COLO829 (cell line): ENCODE results near the gene DPAGT1.
A peak's percentile ranks its signal among the peaks of the same experiment; 100 is the strongest.
"Not testable (repeated sequence)": the region's sequence is repeated elsewhere in the genome, so short reads cannot be mapped to it uniquely, and the experiment has no call there.

Experiments
- DNase-seq: peaks from one replicate; pipeline ENCODE4 v3.0.0; 2012; ENCODE audit warnings: low spot score

The DPAGT1 gene

DNA sequence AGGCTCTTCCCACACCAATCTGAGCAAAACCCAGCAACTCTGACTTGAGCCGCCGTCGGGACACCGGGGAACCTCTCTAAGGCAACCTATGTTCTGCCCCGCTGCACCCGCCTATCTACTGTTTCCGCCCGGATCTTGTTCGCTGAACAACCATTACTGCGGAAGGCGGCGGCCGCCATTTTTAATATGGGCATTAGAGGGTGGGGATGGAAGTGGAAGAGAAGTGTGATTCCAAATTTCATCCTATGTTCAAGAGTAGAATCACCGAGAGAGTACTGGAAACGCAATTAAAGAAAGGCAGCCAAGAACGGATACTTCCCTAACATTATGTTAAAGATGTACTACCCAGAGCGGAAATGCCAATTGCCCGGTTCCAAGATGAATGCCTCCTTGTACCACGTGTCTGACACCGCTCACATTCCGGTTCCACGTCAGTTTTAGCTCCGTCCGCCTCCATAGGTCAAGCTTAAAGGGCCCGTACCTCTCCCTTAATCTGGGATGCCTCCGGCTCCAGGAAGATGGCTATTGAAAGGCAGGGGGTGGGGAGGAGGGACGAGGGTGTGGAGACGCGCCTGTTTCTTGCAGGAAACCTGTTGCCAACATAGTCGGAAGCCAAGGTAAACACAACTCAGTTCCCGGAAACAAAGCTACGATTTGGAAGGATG lies at the start of gene DPAGT1:
DPAGT1 (minus strand) TSS at position 95 of the 665 bp plus-strand sequence. CDS start 198 bp downstream, outside the sequence.
- DNase-seq, result peak; percentile 84

DNA sequence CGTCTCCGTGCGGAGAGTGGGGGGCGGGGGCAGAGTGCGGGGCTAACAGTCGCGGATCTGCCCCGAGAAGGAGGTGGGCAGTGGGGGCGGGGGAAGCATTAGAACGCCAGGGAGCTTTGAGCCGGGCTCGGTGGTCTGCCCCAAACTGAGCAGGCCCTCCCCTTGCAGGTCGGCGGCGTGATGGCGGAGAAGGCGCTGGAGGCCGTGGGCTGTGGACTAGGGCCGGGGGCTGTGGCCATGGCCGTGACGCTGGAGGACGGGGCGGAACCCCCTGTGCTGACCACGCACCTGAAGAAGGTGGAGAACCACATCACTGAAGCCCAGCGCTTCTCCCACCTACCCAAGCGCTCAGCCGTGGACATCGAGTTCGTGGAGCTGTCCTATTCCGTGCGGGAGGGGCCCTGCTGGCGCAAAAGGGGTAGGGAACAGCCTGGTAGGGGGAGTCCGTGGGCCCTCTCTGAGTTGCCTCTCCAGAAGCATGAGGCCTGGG lies 48.2 kb upstream of the DPAGT1 start:
- DNase-seq, result no peak

DNA sequence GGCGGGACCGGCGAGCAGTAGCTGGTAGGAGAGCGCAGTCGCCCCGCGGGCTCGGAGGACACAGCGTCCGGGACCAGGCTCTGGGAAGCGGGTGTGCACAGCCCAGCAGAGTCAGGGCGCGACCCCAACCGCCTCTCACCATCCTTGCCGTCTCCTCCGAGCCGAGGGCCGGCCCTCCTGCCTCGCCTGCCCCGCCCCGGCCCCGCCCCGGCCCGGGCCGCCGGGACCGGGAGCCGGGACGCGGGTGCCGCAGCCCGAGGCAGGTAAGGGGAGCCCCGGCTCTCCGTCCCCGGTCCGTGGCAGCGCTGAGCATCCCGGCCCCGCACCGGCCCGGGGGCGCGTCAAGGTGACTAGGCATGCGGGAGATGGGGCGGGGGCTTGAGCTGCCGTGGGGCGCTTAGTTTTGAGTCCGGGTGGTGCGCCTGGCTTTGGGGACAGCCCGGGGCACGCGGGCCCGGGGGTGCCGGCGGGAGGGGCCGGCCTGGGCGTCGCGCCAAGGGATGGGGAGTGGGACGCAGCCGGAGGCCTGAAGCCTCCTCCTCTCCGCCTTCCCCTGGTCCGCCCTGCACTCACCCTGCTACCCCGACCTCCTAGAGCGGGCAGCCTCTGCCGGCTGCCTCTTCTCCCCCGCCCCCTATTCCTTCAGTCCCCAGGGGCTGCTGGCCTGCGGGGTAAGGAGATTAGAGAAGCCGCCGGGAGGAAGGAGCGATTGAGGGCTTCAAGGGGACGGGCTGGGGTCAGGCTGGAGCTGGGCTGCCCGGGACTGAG lies 47.5 kb upstream of the DPAGT1 start, which contains the start of gene ABCG4:
ABCG4 (plus strand) TSS at position 35 of the 768 bp plus-strand sequence. CDS start 914 bp downstream, outside the sequence.
- no peak for DNase-seq

- no peak for DNase-seq
These were observed 47.0 kb upstream of the DPAGT1 start for GRCh38 chr11:119148720-119149017.

GRCh38 chr11:119147604-119148333 lies 46.1 kb upstream of the DPAGT1 start:
- DNase-seq, result no peak

GRCh38 chr11:119145551-119145950 lies 43.9 kb upstream of the DPAGT1 start:
- DNase-seq, result no peak

GRCh38 chr11:119144825-119145486 lies 43.3 kb upstream of the DPAGT1 start:
- DNase-seq, result peak; percentile 84

DNA sequence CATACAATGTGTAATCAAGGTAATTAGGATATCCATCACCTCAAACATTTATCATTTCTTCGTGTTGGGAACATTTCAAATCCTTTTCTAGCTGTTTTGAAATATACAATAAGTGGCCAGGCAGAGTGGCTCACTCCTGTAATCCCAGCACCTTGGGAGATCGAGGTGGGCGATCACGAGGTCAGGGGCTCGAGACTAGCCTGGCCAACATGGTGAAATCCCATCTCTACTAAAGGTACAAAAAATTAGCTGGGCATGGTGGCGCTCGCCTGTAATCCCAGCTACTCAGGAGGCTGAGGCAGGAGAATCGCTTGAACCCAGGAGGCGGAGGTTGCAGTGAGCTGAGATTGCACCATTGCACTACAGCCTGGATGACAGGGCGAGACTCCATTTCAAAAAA lies 37.6 kb upstream of the DPAGT1 start:
- DNase-seq, result not testable (repeated sequence)

DNA sequence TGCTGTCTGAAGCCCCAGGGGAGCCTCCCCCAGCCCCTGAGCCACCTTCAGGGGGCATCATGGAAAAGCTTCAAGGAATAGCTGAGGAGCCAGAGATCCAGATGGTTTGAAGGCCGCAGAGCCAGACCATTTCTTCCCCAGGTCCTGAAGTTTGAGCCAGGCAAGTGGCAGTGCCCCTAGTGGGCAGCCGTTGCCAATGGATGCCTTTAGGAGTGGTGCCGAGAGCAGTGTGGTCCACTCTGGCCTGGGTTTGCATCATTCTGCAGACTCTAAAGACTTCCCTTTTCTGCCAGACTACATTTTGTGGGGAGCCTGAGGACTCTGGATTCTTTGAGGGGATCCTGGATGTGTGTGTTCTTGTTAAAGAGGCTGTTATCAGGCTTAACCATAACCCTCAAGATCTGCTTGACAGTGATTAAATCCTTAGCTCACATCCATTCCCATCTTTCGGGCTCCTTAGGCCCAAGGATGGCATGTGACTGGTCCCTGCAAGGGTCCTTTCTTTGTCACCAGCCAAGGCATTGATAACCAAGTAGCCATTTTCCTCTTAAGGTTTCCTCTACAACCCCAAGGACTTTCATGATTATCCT lies 32.8 kb upstream of the DPAGT1 start:
- no peak for DNase-seq

- no peak for DNase-seq
These were observed 29.0 kb upstream of the DPAGT1 start for GRCh38 chr11:119130662-119131061.

DNA sequence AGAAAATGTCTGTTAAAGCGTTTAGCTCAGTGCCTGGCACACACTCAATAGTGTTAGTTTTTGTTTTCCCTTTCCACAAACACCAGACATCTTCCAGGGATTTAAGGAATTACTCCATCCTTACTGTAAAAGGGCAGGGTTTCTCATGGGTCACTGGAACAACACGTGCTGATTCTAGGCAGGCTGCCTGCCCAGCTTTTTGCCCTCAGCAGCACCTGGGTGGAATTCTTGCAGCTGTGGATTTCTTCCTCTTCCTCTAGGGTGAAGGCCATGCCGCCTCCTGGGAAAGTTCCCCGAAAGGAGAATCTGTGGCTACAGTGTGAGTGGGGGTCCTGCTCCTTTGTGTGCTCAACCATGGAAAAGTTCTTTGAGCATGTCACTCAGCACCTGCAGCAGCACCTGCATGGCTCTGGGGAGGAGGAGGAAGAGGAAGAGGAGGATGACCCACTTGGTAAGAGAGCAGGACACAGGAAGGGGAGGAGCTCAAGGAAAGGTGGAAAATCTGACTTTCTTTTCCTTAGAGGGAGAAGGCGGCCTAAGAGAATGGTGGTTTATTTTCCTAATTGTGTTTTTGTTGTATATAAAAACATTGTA lies 25.1 kb upstream of the DPAGT1 start:
- no peak for DNase-seq

- DNase-seq, result no peak
These were observed 24.2 kb upstream of the DPAGT1 start for GRCh38 chr11:119125821-119126220.

GRCh38 chr11:119121811-119122124 lies 20.1 kb upstream of the DPAGT1 start:
- DNase-seq, result no peak

- DNase-seq, result peak; percentile 97
These were observed 19.6 kb upstream of the DPAGT1 start, which contains the start of gene HINFP for GRCh38 chr11:119121008-119121810. Gene HINFP (plus strand): TSS chr11:119121580. CDS start chr11:119126945, 5,365 bp downstream.

GRCh38 chr11:119120639-119121007 lies 19.0 kb upstream of the DPAGT1 start:
- no peak for DNase-seq

DNA sequence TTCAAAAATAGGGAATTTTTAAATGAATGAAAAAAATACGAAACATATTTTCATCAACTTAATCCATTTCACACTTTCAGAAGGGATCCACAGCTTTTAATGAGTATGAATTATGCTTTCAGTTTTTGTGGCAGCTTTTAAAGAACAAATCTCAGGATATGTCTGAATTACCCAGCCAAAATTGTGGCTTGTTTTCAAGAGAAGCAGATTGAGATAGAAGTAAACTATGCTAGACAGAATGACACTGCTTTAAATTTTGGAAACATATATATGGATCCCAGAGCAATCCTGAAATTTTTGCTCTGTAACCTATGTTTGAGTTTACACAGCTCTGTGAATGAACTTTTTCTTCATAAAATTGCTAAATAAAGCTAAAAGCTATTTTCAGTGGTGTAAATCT lies 17.3 kb upstream of the DPAGT1 start:
- DNase-seq, result no peak

DNA sequence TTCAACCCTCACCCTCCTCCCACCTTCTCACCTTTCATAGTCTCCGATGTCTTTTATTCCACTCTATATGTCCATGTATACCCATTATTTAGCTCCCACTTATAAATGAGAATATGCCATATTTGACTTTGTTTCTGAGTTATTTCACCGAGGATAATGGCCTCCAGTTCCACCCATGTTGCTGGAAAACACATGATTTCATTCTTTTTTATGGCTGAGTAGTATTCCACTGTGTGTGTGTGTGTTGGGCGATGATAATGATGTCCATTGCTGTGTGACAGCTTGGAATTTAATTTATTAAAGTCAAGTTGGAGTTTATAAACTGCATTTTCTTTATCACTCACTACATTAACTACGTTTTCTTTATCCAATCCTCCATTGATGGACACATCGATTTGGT lies 16.6 kb upstream of the DPAGT1 start:
- no peak for DNase-seq

GRCh38 chr11:119117004-119117706 lies 15.5 kb upstream of the DPAGT1 start:
- DNase-seq, result no peak

- no peak for DNase-seq
These were observed 14.9 kb upstream of the DPAGT1 start for GRCh38 chr11:119116601-119117000.

DNA sequence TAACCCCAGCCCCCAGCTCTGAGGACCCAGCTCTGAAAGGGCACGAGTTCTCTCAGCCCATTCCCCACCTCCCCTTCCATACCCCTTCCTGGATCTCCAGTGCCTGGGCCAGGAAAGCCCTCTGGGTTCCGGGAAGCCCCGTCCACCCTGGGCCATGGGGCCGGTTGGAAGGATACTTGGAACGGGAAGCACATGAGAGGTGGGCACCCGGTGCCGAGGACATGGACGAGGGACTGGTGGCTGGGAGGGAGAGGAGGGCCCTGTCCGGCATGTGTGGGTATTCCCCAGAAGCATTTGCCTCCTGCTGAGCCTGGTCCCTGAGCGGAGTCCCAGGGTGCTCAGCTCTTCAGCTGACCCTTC lies 14.6 kb upstream of the DPAGT1 start:
- no peak for DNase-seq
